Activated naive CD8-positive, alpha-beta T cell treated with anti-CD3 and anti-CD28 coated beads for 36 hours (primary cell): ENCODE results near the gene GUCY1A2. TPM values are rescaled to one million over a fixed set of nuclear protein-coding genes. Genes with fewer than 3 reads are reported as not detected.

Experiments
- DNase-seq: peaks from one replicate; pipeline ENCODE4 v3.0.0; 2021
- H3K27ac Mint-ChIP-seq: one replicate; pipeline ENCODE4 v1.8.0; 2022; ENCODE audit warnings: mild to moderate bottlenecking, moderate library complexity, mixed read lengths
- H3K27me3 Mint-ChIP-seq: one replicate; pipeline ENCODE4 v1.8.0; 2022; ENCODE audit warnings: mild to moderate bottlenecking, mixed read lengths
- H3K36me3 Mint-ChIP-seq: one replicate; pipeline ENCODE4 v1.8.0; 2021; ENCODE audit warnings: mild to moderate bottlenecking, mixed read lengths
- H3K4me1 Mint-ChIP-seq: one replicate; pipeline ENCODE4 v1.8.0; 2021; ENCODE audit warnings: mixed read lengths
- H3K4me3 Mint-ChIP-seq: one replicate; pipeline ENCODE4 v1.8.0; 2022; ENCODE audit warnings: mild to moderate bottlenecking, moderate library complexity, mixed read lengths
- H3K9me3 Mint-ChIP-seq: one replicate; pipeline ENCODE4 v1.8.0; 2022; ENCODE audit warnings: mixed read lengths
- total RNA-seq, 2 experiments: library from RNA; stranded (reverse); gene quantifications; one replicate each; pipeline ENCODE4 v1.2.3, GENCODE V29; 2021

GUCY1A2 gene
- total RNA-seq, 2 experiments from 2014 or later: not detected

DNA sequence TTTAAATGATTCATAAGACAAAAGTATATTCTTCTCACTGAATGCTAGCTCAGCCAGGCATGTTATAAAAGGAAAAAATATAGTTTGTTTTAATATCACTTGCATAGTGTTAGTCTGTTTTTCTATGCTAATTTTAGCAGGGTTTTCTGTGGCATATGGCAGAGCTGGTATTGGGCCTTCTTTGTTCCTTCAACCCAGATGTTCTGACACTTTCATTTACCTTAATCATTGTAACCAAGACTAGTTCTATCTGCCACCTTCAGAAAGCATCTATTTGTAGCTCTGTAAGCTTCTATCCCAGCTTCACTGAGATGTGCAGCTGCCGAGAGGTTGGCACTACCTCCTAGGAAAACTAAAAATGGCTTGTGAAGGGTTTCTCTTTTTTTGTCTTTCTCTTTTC lies 338.7 kb downstream of the GUCY1A2 start:
- Mint-ChIP-seq H3K4me1 (no peaks in the 10 kb centered on the region), H3K4me3 (no peak overlapping the region), H3K36me3 (no peaks in the 10 kb centered on the region), H3K27ac (no peak overlapping the region), H3K9me3 (no peaks in the 10 kb centered on the region), H3K27me3 (no peaks in the 10 kb centered on the region)
- no peak for DNase-seq

GRCh38 chr11:106679181-106679580 lies 339.1 kb downstream of the GUCY1A2 start:
- Mint-ChIP-seq H3K27me3 (no peaks in the 10 kb centered on the region), H3K9me3 (no peaks in the 10 kb centered on the region), H3K4me1 (no peaks in the 10 kb centered on the region), H3K4me3 (no peak overlapping the region), H3K36me3 (no peaks in the 10 kb centered on the region), H3K27ac (no peak overlapping the region)
- no peak for DNase-seq

- H3K27ac Mint-ChIP-seq: no peak overlapping the region
Measured at GRCh38 chr11:106670069-106670468, 348.2 kb downstream of the GUCY1A2 start.

GRCh38 chr11:106668147-106668546 lies 350.1 kb downstream of the GUCY1A2 start:
- H3K9me3 Mint-ChIP-seq: peaks cover 4% of the 10 kb centered on the region
- no peaks in the 10 kb centered on the region for H3K4me1 Mint-ChIP-seq
- H3K27ac Mint-ChIP-seq: no peak overlapping the region
- no peak for DNase-seq
- H3K4me3 Mint-ChIP-seq: no peak overlapping the region
- H3K36me3 Mint-ChIP-seq: no peaks in the 10 kb centered on the region
- no peaks in the 10 kb centered on the region for H3K27me3 Mint-ChIP-seq

More at GRCh38 chr11:106670069-106670468, 348.2 kb downstream of the GUCY1A2 start:
- no peaks in the 10 kb centered on the region for H3K27me3 Mint-ChIP-seq
- no peak overlapping the region for H3K4me3 Mint-ChIP-seq
- DNase-seq: no peak
- peaks cover 4% of the 10 kb centered on the region for H3K9me3 Mint-ChIP-seq
- H3K36me3 Mint-ChIP-seq: no peaks in the 10 kb centered on the region
- H3K4me1 Mint-ChIP-seq: no peaks in the 10 kb centered on the region

GRCh38 chr11:106656646-106657045 lies 361.6 kb downstream of the GUCY1A2 start:
- no peak overlapping the region for H3K27ac Mint-ChIP-seq
- H3K27me3 Mint-ChIP-seq: no peaks in the 10 kb centered on the region
- peaks cover 5% of the 10 kb centered on the region for H3K9me3 Mint-ChIP-seq
- H3K4me1 Mint-ChIP-seq: no peaks in the 10 kb centered on the region
- no peaks in the 10 kb centered on the region for H3K36me3 Mint-ChIP-seq
- H3K4me3 Mint-ChIP-seq: no peak overlapping the region
- DNase-seq: no peak

GRCh38 chr11:106644824-106645223 lies 373.5 kb downstream of the GUCY1A2 start:
- Mint-ChIP-seq H3K4me3 (no peak overlapping the region), H3K9me3 (peaks cover 9% of the 10 kb centered on the region), H3K4me1 (no peaks in the 10 kb centered on the region), H3K27ac (no peak overlapping the region), H3K36me3 (no peaks in the 10 kb centered on the region), H3K27me3 (no peaks in the 10 kb centered on the region)
- no peak for DNase-seq

DNA sequence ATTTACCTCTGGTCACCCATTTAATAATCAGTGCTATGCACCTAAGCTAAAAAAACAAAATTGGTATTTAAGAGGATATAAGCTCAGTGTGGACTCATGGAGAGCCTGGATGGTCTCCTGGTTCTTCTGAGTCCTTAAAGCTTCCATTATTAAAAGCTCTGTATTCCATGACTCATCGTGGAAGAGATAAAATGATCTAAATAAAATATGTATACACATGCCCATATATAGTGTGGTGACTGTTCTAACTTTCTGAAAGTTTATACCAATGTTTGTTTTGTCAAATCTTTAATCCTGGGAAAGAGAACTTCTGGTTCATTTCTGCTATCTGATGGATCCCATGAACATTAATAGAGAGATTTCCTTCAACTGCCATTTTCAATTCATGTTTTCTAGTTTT lies 375.9 kb downstream of the GUCY1A2 start:
- Mint-ChIP-seq H3K9me3 (peaks cover 10% of the 10 kb centered on the region), H3K4me3 (no peak overlapping the region), H3K27ac (no peak overlapping the region), H3K27me3 (no peaks in the 10 kb centered on the region), H3K36me3 (no peaks in the 10 kb centered on the region), H3K4me1 (no peaks in the 10 kb centered on the region)
- no peak for DNase-seq

GRCh38 chr11:106632283-106632682 lies 386.0 kb downstream of the GUCY1A2 start:
- H3K27me3 Mint-ChIP-seq: no peaks in the 10 kb centered on the region
- H3K27ac Mint-ChIP-seq: no peak overlapping the region
- H3K4me1 Mint-ChIP-seq: no peaks in the 10 kb centered on the region
- no peak overlapping the region for H3K4me3 Mint-ChIP-seq
- H3K36me3 Mint-ChIP-seq: no peaks in the 10 kb centered on the region
- peaks cover 2% of the 10 kb centered on the region for H3K9me3 Mint-ChIP-seq
- DNase-seq: no peak

- H3K9me3 Mint-ChIP-seq: no peaks in the 10 kb centered on the region
- no peaks in the 10 kb centered on the region for H3K4me1 Mint-ChIP-seq
- no peaks in the 10 kb centered on the region for H3K36me3 Mint-ChIP-seq
- H3K27ac Mint-ChIP-seq: no peak overlapping the region
- no peaks in the 10 kb centered on the region for H3K27me3 Mint-ChIP-seq
- no peak for DNase-seq
- no peak overlapping the region for H3K4me3 Mint-ChIP-seq
Measured at GRCh38 chr11:106627694-106628093, 390.6 kb downstream of the GUCY1A2 start.

GRCh38 chr11:106625566-106625965 lies 392.7 kb downstream of the GUCY1A2 start:
- no peak overlapping the region for H3K27ac Mint-ChIP-seq
- H3K9me3 Mint-ChIP-seq: no peaks in the 10 kb centered on the region
- H3K4me1 Mint-ChIP-seq: no peaks in the 10 kb centered on the region
- no peaks in the 10 kb centered on the region for H3K27me3 Mint-ChIP-seq
- H3K36me3 Mint-ChIP-seq: no peaks in the 10 kb centered on the region
- DNase-seq: no peak
- no peak overlapping the region for H3K4me3 Mint-ChIP-seq

DNA sequence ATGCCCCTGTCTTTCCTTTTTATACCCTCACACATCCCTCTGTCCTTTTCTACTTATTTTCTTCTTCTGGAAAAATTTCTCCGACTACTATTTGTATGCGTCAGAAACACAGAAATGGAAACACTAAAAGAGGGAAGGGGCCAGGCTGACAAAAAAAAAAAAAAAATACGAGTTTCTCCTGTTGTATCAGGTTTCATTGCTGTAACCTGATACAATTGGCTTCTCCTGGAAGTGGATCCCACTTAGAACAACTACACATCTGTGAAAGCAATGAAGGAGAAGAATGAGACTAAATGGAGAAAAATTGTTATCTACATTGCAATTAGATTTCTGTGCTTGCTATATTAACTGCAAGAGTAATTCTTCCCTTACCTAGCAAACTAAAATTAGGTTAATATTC lies 393.9 kb downstream of the GUCY1A2 start:
- DNase-seq: no peak
- H3K9me3 Mint-ChIP-seq: no peaks in the 10 kb centered on the region
- H3K36me3 Mint-ChIP-seq: no peaks in the 10 kb centered on the region
- no peaks in the 10 kb centered on the region for H3K27me3 Mint-ChIP-seq
- no peak overlapping the region for H3K4me3 Mint-ChIP-seq
- no peak overlapping the region for H3K27ac Mint-ChIP-seq
- H3K4me1 Mint-ChIP-seq: no peaks in the 10 kb centered on the region
